Panc1 (cell line): ENCODE data around the gene OR6C2. TPM values are rescaled to one million over a fixed set of nuclear protein-coding genes. Genes with fewer than 3 reads are reported as not detected.
"Not testable (repeated sequence)": the region's sequence is repeated elsewhere in the genome, so short reads cannot be mapped to it uniquely, and the experiment has no call there.

Experiments used
- ATAC-seq: fragments of 200-7000 bp; cut with Tn5 transposase; 2 replicates; pipeline ENCODE4 v1.9.1; 2020; ENCODE audit warnings: mild to moderate bottlenecking, moderate library complexity
- BruUV-seq: library from RNA; stranded (reverse); fragments of 400-500 nt; replicated peaks from 2 replicates; lab custom pipeline; 2021; lab: Mats Ljungman, UMichigan
- CTCF ChIA-PET: fragments of 300-600 bp; sonication (Branson Sonifier 250); formaldehyde crosslinking; loops from one replicate; lab custom pipeline; 2022; ENCODE audit warnings: antibody characterized with exemption; lab: Charles Lee
- POLR2A ChIA-PET: fragments of 300-600 bp; sonication (Branson Sonifier 250); formaldehyde crosslinking; loops from one replicate; lab custom pipeline; 2022; ENCODE audit warnings: antibody characterized with exemption; lab: Charles Lee
- DNase-seq: peaks from one replicate; pipeline ENCODE4 v3.0.0-alpha.2; 2010; ENCODE audit warnings: low read depth, low spot score
- H3K27ac ChIP-seq: 2 replicates; pipeline ENCODE4 v1.5.1; 2011; ENCODE audit warnings: mild to moderate bottlenecking, low read length, inconsistent platforms
- H3K27me3 ChIP-seq: fragments of 200-500 bp; sonication (Bioruptor generic); 2 replicates; pipeline ENCODE4 v1.6.0; 2014; ENCODE audit warnings: low read length, inconsistent platforms; ENCODE audit not compliant: control insufficient read depth, insufficient read depth
- H3K36me3 ChIP-seq: fragments of 200-500 bp; sonication (Bioruptor generic); 2 replicates; pipeline ENCODE4 v1.5.1; 2014; ENCODE audit warnings: inconsistent platforms, mild to moderate bottlenecking, low read length, moderate library complexity; ENCODE audit not compliant: control insufficient read depth, insufficient read depth
- H3K4me1 ChIP-seq: 2 replicates; pipeline ENCODE4 v1.5.1; 2011; ENCODE audit warnings: inconsistent platforms, mild to moderate bottlenecking, low read length, moderate library complexity; ENCODE audit not compliant: control insufficient read depth, insufficient read depth
- H3K4me3 ChIP-seq, 2 experiments: 2 replicates each; pipeline ENCODE4 v1.5.1; 2011 to 2012; ENCODE audit warnings: low read depth in 2 of 2, low read length in 2 of 2, mild to moderate bottlenecking in 2 of 2, inconsistent platforms in 1 of 2, moderate library complexity in 1 of 2
- H3K9me3 ChIP-seq: fragments of 200-500 bp; sonication (Bioruptor generic); 2 replicates; pipeline ENCODE4 v1.5.1; 2014; ENCODE audit warnings: low read depth, mild to moderate bottlenecking, inconsistent platforms, low read length, moderate library complexity; ENCODE audit not compliant: control insufficient read depth, insufficient read depth
- CTCF ChIP-seq: fragments of 450-650 bp; IDR thresholded peaks from 2 replicates; pipeline ENCODE4 v1.5.1; 2017; ENCODE audit warnings: mild to moderate bottlenecking
- POLR2AphosphoS5 ChIP-seq: IDR thresholded peaks from 2 replicates; pipeline ENCODE4 v1.6.1; 2012; ENCODE audit warnings: mild to moderate bottlenecking, low read depth, low read length, moderate library complexity
- REST ChIP-seq, 2 experiments: IDR thresholded peaks; 2 replicates each; pipeline ENCODE4 v1.6.1; 2011 to 2012; ENCODE audit warnings: low read depth in 2 of 2, control low read depth in 1 of 2, low read length in 1 of 2, mild to moderate bottlenecking in 1 of 2, moderate library complexity in 1 of 2; ENCODE audit not compliant: insufficient read depth in 1 of 2
- SIN3A ChIP-seq: IDR thresholded peaks from 2 replicates; pipeline ENCODE4 v1.6.1; 2012; ENCODE audit warnings: low read depth, mild to moderate bottlenecking, low read length, moderate library complexity, borderline replicate concordance; ENCODE audit not compliant: insufficient read depth
- TCF7L2 ChIP-seq: IDR thresholded peaks from 2 replicates; pipeline ENCODE4 v1.6.1; 2011; ENCODE audit warnings: mild to moderate bottlenecking, low read depth, low read length, inconsistent platforms
- in situ Hi-C: cut with HindIII; loops from 2 replicates; pipeline ENCODE4 v1.10.0; 2016; ENCODE audit warnings: low sequenced_read_pairs, low pct_unique_long_range_greater_than_20kb
- intact Hi-C: fragments of 100-400 bp; cut with micrococcal nuclease; formaldehyde crosslinking; loops from one replicate; pipeline ENCODE4 v1.10.0; 2022; ENCODE audit not compliant: unreplicated experiment
- total RNA-seq: library from RNA; stranded (reverse); gene quantifications from one replicate; pipeline ENCODE4 v1.2.1, GENCODE V29; 2021; ENCODE audit not compliant: unreplicated experiment

The OR6C2 gene
- total RNA-seq, 1 experiment from 2014 or later: not detected

GRCh38 chr12:55484284-55484683 lies 40.4 kb downstream of the OR6C2 start:
- CTCF ChIA-PET, intact Hi-C loops: not testable (repeated sequence)

GRCh38 chr12:55492078-55492477 lies 48.2 kb downstream of the OR6C2 start, which contains the start of gene OR6C68:
Gene OR6C68, plus strand, starts transcription at chr12:55492378. Its CDS starts 0 bp downstream, at chr12:55492378.
- CTCF ChIA-PET: no interaction called here
- POLR2A ChIA-PET: no interaction called here
- Histone ChIP-seq H3K27me3 (peaks cover under 1% of the 10 kb centered on the region; the same call in 1 of the 2 replicates), H3K36me3 (no peaks in the 10 kb centered on the region), H3K4me3 (no peak within 1 kb of the TSS), H3K4me1 (no peaks in the 10 kb centered on the region), H3K27ac (no peak within 1 kb of the TSS), H3K9me3 (no peaks in the 10 kb centered on the region)
- no peak for TF ChIP-seq REST (IDR thresholded peaks at IDR 0.05; ENCODE audit: insufficient read depth in 1 of 2, low read depth in 2 of 2, low read length in 1 of 2)
- TF ChIP-seq TCF7L2: no peak
- TF ChIP-seq SIN3A: no peak
- no peak for TF ChIP-seq POLR2AphosphoS5
- TF ChIP-seq CTCF: no peak
- intact Hi-C loops: no loop called here
- in situ Hi-C loops: no loop called here
- DNase-seq: no peak
- no peak for ATAC-seq
- BruUV-seq: no TSS peak

More at GRCh38 chr12:55484284-55484683, 40.4 kb downstream of the OR6C2 start:
- H3K27ac ChIP-seq, H3K9me3 ChIP-seq, BruUV-seq, in situ Hi-C loops, ATAC-seq, H3K4me3 ChIP-seq, H3K4me1 ChIP-seq, DNase-seq, H3K27me3 ChIP-seq, H3K36me3 ChIP-seq, POLR2A ChIA-PET: not testable (repeated sequence)

- BruUV-seq: no TSS peak
- no peak for DNase-seq
- no peak for TF ChIP-seq REST (IDR thresholded peaks at IDR 0.05; ENCODE audit: insufficient read depth in 1 of 2, low read depth in 2 of 2, low read length in 1 of 2)
- no peak for TF ChIP-seq TCF7L2
- no peak for TF ChIP-seq POLR2AphosphoS5
- no peak for TF ChIP-seq SIN3A
- no peak for TF ChIP-seq CTCF
- ChIA-PET POLR2A (no interaction called here), CTCF (no interaction called here)
- intact Hi-C loops: no loop called here
- peaks cover 2% of the 10 kb centered on the region; the same call in 1 of the 2 replicates for H3K27me3 ChIP-seq
- no peaks in the 10 kb centered on the region for H3K9me3 ChIP-seq
- in situ Hi-C loops: no loop called here
- H3K27ac ChIP-seq: no peak overlapping the region
- no peaks in the 10 kb centered on the region for H3K36me3 ChIP-seq
- no peak overlapping the region for H3K4me3 ChIP-seq
- no peak for ATAC-seq
- no peaks in the 10 kb centered on the region for H3K4me1 ChIP-seq
Measured at GRCh38 chr12:55495490-55495889, 51.6 kb downstream of the OR6C2 start.
